HG03558 (cell line): ENCODE results near the gene EBF4.
"Not testable (repeated sequence)": the region's sequence is repeated elsewhere in the genome, so short reads cannot be mapped to it uniquely, and the experiment has no call there.

ENCODE experiments used
- ATAC-seq: cut with Tn5 transposase; IDR thresholded peaks from one replicate; pipeline ENCODE4 v1.9.1; 2021; ENCODE audit warnings: moderate number of reproducible peaks; ENCODE audit not compliant: unreplicated experiment; ENCODE audit errors: extremely low read depth

The EBF4 gene

GRCh38 chr20:2754424-2754823 is 61.8 kb downstream of the EBF4 start:
- ATAC-seq: no peak

GRCh38 chr20:2755451-2756055 is 63.0 kb downstream of the EBF4 start:
- no peak for ATAC-seq

GRCh38 chr20:2756056-2756611 is 63.6 kb downstream of the EBF4 start:
- no peak for ATAC-seq

GRCh38 chr20:2757001-2757400 is 64.4 kb downstream of the EBF4 start:
- ATAC-seq: no peak

GRCh38 chr20:2757969-2758368 is 65.4 kb downstream of the EBF4 start:
- no peak for ATAC-seq

- no peak for ATAC-seq
Measured at GRCh38 chr20:2759143-2759542, 66.6 kb downstream of the EBF4 start.

GRCh38 chr20:2759603-2760296 is 67.2 kb downstream of the EBF4 start:
- no peak for ATAC-seq

GRCh38 chr20:2760297-2760951 is 67.8 kb downstream of the EBF4 start:
- ATAC-seq: no peak

GRCh38 chr20:2760952-2761305 is 68.3 kb downstream of the EBF4 start:
- no peak for ATAC-seq

- no peak for ATAC-seq
Measured at GRCh38 chr20:2761885-2762284, 69.3 kb downstream of the EBF4 start.

GRCh38 chr20:2762578-2763131 is 70.1 kb downstream of the EBF4 start:
- ATAC-seq: no peak

- ATAC-seq: no peak
Measured at GRCh38 chr20:2763186-2763585, 70.6 kb downstream of the EBF4 start.

GRCh38 chr20:2767768-2768631 is 75.4 kb downstream of the EBF4 start:
- ATAC-seq: no peak

GRCh38 chr20:2768632-2769015 is 76.0 kb downstream of the EBF4 start:
- ATAC-seq: no peak

GRCh38 chr20:2770091-2770490 is 77.5 kb downstream of the EBF4 start:
- not testable (repeated sequence) for ATAC-seq

- ATAC-seq: no peak
Measured at GRCh38 chr20:2771631-2772080, 79.1 kb downstream of the EBF4 start.

GRCh38 chr20:2773812-2774211 is 81.2 kb downstream of the EBF4 start:
- no peak for ATAC-seq

GRCh38 chr20:2775139-2775538 is 82.6 kb downstream of the EBF4 start:
- no peak for ATAC-seq

GRCh38 chr20:2778602-2779321 is 86.2 kb downstream of the EBF4 start:
- no peak for ATAC-seq

GRCh38 chr20:2780948-2781347 is 88.4 kb downstream of the EBF4 start:
- no peak for ATAC-seq
